Esophagus muscularis mucosa (tissue), 4 donors: ENCODE measurements around the gene IGF2R.

Source experiments
- CTCF ChIP-seq, 3 experiments: fragments of 200-600 bp in 2 of 3; fragments of 450-650 bp in 1 of 3; sonication (generic) in 2 of 3; IDR thresholded peaks; one replicate each; pipeline ENCODE4 v1.5.1; 2017 to 2019; ENCODE audit warnings: antibody characterized with exemption in 3 of 3, mild to moderate bottlenecking in 2 of 3, moderate library complexity in 1 of 3
- EP300 ChIP-seq: sonication (generic); formaldehyde crosslinking; IDR thresholded peaks from one replicate; pipeline ENCODE4 v1.6.1; 2017; ENCODE audit warnings: antibody characterized with exemption
- POLR2A ChIP-seq: fragments of 450-650 bp; IDR thresholded peaks from one replicate; pipeline ENCODE4 v1.6.1; 2017; ENCODE audit warnings: antibody characterized with exemption, moderate library complexity, mild to moderate bottlenecking, low read depth

- TF ChIP-seq CTCF (IDR thresholded peaks at IDR 0.05) (no peak), EP300 (no peak), POLR2A (no peak)
Observed at GRCh38 chr6:159964046-159964445, 4.8 kb upstream of the IGF2R start.
